ENCODE data around the gene NACC2. TPM values are rescaled to one million over a fixed set of nuclear protein-coding genes. Genes with fewer than 3 reads are reported as not detected.

The NACC2 gene
- total and polyA plus RNA-seq, 2 experiments from 2014 or later, result 11.0 to 13.0 TPM

GRCh38 chr9:136024286-136024685 is 70.8 kb downstream of the NACC2 start:
- Histone ChIP-seq H3K4me2 (no peak overlapping the region), H3K9me3 (ENCODE audit: low read depth) (no peaks in the 10 kb centered on the region), H2AFZ (no peak overlapping the region), H4K20me1 (ENCODE audit: insufficient read depth, poor library complexity, severe bottlenecking) (peaks cover 3% of the 10 kb centered on the region), H3K9me2 (replicated peaks; ENCODE audit: insufficient read depth) (no peaks in the 10 kb centered on the region), H3K27ac (no peak overlapping the region), H3K36me3 (replicated peaks; ENCODE audit: insufficient read depth, low read depth) (no peaks in the 10 kb centered on the region), H3K4me1 (ENCODE audit: insufficient read depth) (no peaks in the 10 kb centered on the region), H3K27me3 (no peaks in the 10 kb centered on the region), H3K4me3 (no peak overlapping the region), H3K79me2 (peaks cover 42% of the 10 kb centered on the region)
- WGBS (ENCODE audit: low lambda C conversion rate, missing lambda C conversion rate), result 90% methylated on average over 2 of the region's 2 CpGs
- no peak for DNase-seq (ENCODE audit: low spot score)
- TF ChIP-seq CTCF (IDR thresholded peaks at IDR 0.05; ENCODE audit: poor library complexity) (no peak), EZH2phosphoT487 (IDR thresholded peaks at IDR 0.05; ENCODE audit: low read depth, severe bottlenecking, unreplicated experiment) (no peak), EZH2 (IDR thresholded peaks at IDR 0.05; ENCODE audit: borderline replicate concordance) (no peak)

- Histone ChIP-seq H3K27me3 (no peaks in the 10 kb centered on the region), H3K4me2 (no peak overlapping the region), H3K4me1 (ENCODE audit: insufficient read depth) (no peaks in the 10 kb centered on the region), H3K27ac (no peak overlapping the region), H4K20me1 (ENCODE audit: insufficient read depth, poor library complexity, severe bottlenecking) (peaks cover 3% of the 10 kb centered on the region), H3K4me3 (no peak overlapping the region), H3K36me3 (replicated peaks; ENCODE audit: insufficient read depth, low read depth) (no peaks in the 10 kb centered on the region), H3K9me3 (ENCODE audit: low read depth) (no peaks in the 10 kb centered on the region), H2AFZ (no peak overlapping the region), H3K9me2 (replicated peaks; ENCODE audit: insufficient read depth) (no peaks in the 10 kb centered on the region), H3K79me2 (peaks cover 46% of the 10 kb centered on the region)
- DNase-seq (ENCODE audit: low spot score), result no peak
- 87% methylated on average over 16 of the region's 16 CpGs for WGBS (ENCODE audit: low lambda C conversion rate, missing lambda C conversion rate)
- TF ChIP-seq EZH2 (IDR thresholded peaks at IDR 0.05; ENCODE audit: borderline replicate concordance) (no peak), EZH2phosphoT487 (IDR thresholded peaks at IDR 0.05; ENCODE audit: low read depth, severe bottlenecking, unreplicated experiment) (no peak)
Observed at GRCh38 chr9:136023410-136024225, 71.5 kb downstream of the NACC2 start.

GRCh38 chr9:136022731-136023409 is 72.2 kb downstream of the NACC2 start:
- Histone ChIP-seq H2AFZ (no peak overlapping the region), H3K27ac (no peak overlapping the region), H3K4me1 (ENCODE audit: insufficient read depth) (no peaks in the 10 kb centered on the region), H3K27me3 (no peaks in the 10 kb centered on the region), H3K36me3 (replicated peaks; ENCODE audit: insufficient read depth, low read depth) (no peaks in the 10 kb centered on the region), H4K20me1 (ENCODE audit: insufficient read depth, poor library complexity, severe bottlenecking) (peaks cover 8% of the 10 kb centered on the region), H3K9me2 (replicated peaks; ENCODE audit: insufficient read depth) (no peaks in the 10 kb centered on the region), H3K4me2 (no peak overlapping the region), H3K79me2 (peaks cover 45% of the 10 kb centered on the region), H3K9me3 (ENCODE audit: low read depth) (no peaks in the 10 kb centered on the region), H3K4me3 (no peak overlapping the region)
- 97% methylated on average over 16 of the region's 22 CpGs for WGBS (ENCODE audit: low lambda C conversion rate, missing lambda C conversion rate)
- no peak for DNase-seq (ENCODE audit: low spot score)
- no peak for TF ChIP-seq CTCF (IDR thresholded peaks at IDR 0.05; ENCODE audit: poor library complexity)
- TF ChIP-seq EZH2 (IDR thresholded peaks at IDR 0.05; ENCODE audit: borderline replicate concordance), result no peak
- no peak for TF ChIP-seq EZH2phosphoT487 (IDR thresholded peaks at IDR 0.05; ENCODE audit: low read depth, severe bottlenecking, unreplicated experiment)

All from hepatocyte (in vitro differentiated cells).